HL-60/S4 treated with retinoic acid at 250 ng/mL for 4 days and 3 days (cell line): ENCODE measurements around the gene NACC1.

Experiments used
- in situ Hi-C: fragments of 300-500 bp; cut with MboI; formaldehyde crosslinking; loops from 2 replicates; pipeline ENCODE4 v1.7.0; 2022; ENCODE audit warnings: low sequenced_read_pairs

Gene NACC1

GRCh38 chr19:13118424-13119193 is 545 bp downstream of the NACC1 start:
- in situ Hi-C loops, result no loop called here

DNA sequence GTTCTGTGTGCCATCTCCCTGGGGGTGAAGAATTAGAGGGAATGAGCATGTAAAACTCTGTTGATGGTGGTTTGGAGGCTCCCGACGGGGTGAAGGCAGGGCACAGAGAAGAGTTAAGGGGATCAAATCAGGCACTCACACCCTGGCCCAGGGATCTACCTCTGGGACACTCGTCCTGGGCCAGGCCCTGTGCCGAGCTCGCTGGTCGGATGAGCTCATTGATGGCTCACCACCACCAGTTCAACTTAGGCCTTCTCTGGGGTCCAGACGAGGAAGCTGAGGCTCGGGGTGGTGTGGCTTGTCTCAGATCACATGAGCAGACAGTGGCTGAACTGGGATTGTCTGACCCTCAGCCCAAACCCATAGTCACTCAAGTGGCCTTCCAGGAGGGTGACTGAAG is 1.6 kb downstream of the NACC1 start:
- in situ Hi-C loops, result no loop called here

DNA sequence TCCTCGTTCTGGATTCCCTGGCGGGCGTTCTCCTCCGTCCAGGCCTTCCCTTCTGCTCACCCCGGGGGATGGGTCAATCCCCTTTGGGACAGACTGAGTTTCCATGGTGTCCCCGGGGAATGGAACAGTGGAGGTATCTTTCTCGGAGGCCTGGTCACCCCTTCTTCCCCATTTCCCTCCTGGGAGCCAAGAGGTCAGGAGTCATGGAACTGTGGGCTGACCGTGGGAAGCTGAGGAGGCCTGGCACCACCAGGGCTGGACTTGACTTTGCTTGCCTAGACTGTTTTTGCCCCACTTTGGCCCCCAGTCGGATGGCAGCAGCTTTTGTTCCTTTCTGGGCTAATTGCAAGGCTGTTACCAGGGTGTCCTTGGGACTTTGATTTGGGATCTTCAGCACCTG is 2.0 kb downstream of the NACC1 start:
- in situ Hi-C loops, result no loop called here

DNA sequence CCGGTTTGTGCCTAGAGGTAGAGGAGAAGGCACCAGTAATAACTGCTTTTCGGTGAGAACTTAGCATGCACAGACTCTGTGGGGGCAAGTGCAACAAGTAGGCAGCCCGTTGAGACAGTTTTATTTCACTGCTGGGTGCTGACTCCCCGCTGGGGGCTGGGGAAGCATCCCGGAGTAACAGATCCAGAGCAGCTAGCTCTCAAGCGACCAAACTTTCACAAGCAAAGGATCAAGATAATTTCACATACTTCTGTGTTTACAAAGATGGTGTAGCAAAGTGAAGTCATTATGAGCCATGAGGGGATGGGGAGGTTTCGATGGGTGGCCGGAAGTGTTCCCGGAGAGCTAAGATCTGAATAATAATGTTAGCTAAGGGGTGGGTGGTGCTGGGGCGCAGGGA is 2.8 kb downstream of the NACC1 start:
- in situ Hi-C loops, result no loop called here

DNA sequence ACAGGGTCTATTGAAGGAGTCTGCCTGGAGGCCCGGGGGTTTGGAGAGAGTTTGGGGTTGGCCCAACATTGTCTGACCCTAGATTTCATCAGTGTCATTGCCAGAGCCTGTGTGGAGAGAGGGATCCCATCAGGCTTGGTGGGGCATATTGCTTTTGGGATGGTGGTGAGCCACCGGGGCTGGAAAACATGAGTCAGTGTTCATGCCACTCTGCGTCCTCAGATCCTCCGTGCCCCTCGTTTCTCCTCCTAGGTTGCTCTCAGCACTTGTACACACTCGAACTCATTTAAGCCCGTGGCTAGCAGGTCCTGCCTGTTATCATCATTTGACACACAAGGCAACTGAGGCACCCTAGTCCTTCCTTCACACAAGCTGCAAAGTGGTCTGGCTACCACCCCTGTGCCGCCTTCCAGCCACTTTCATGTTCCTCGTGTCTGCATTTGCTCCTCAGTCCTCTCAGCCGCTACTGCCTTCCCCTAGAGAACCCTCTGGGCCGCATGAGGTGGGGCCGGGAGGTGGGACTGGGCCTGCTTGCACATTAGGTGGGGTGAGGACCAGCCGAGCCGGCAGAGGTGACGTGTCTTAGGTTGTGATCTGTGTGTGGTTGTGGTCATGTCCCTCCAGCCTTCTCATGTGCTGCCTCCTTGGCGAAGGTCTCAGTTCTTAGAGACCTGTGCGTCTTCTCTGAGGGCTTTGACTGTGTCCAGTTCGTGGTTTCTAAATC is 3.6 kb downstream of the NACC1 start:
- in situ Hi-C loops, result no loop called here

DNA sequence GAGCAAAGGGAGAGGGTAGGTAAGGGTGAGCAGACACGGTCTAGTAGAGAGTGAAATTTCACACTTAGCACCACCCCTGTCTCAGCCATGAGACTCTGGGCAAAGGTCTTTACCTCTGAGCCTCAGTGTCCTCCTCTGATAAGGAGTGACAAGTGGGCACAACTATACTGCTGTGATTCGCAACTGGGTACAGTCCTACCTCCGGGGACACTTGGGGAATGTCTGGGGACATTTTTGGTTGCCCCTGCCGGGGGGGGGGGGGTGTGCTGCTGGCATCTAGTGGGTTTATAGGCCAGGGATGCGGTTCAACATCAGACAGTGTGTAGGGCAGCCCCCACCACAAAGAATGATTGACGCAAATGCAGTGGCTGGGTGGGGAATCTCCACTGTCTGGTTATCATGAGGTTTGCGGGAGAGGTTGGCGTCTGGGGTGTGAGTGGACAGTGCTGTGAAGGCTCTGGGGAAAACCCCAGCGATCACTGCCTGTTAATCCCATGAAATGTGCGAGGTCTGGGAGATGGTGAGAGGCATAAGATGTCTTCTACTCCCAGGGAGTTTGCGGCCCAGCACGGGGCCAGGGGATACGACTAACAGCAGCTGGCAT is 4.3 kb downstream of the NACC1 start:
- in situ Hi-C loops, result no loop called here

- in situ Hi-C loops, result no loop called here
These were observed 5.2 kb downstream of the NACC1 start for GRCh38 chr19:13122980-13123957.

DNA sequence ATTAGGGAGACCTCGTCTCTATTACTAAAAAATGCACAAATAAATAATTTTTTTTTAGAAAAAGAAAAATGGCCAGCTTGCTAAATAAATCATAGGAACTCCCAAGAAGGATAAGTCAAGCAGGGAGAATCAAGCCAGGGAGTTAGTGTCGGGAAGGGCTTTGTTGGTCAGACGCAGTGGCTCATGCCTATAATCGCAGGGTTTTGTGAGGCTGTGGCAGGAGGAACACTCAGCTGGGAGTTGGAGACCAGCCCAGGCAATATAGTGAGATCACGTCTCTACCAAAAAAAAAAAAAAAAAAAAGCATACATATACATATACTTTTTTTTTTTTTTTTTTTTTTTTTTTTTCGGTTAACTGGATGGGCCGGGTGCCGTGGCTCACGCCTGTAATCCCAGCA is 9.0 kb downstream of the NACC1 start:
- in situ Hi-C loops, result no loop called here

GRCh38 chr19:13127811-13128575 is 9.9 kb downstream of the NACC1 start:
- in situ Hi-C loops, result no loop called here

- in situ Hi-C loops, result no loop called here
These were observed 10.5 kb downstream of the NACC1 start for GRCh38 chr19:13128583-13128982.

- in situ Hi-C loops, result no loop called here
These were observed 11.3 kb downstream of the NACC1 start for GRCh38 chr19:13129384-13129783.

- in situ Hi-C loops, result no loop called here
These were observed 12.9 kb downstream of the NACC1 start for GRCh38 chr19:13130886-13131490.

GRCh38 chr19:13132471-13133180 is 14.6 kb downstream of the NACC1 start:
- in situ Hi-C loops, result no loop called here

DNA sequence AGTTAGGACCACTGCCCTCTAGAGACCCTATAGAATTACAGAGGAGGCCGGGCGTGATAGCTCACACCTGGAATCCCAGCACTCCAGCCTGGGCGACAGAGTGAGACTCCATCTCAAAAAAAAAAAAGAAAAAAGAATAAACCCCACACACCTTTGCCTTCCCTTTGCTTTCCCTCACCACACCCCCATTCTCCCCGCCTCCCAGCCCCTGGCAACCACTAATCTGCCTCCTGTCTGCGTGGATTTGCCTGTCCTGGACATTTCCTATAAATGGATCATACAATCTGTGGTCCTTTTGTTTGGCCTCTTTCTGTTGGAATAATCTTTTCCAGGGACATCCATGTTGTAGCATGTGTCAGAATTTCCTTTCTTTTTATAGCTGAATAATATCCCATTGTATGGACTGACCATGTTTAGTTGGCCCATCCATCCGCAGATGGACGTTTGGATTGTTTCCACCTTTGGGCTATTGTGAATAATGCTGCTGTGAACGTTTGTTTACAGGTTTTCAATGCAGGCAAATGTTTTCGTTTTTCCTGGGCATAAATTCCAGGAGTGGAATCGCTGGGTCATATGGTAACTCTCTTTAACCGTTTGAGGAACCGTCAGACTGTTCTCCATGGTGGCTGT is 15.3 kb downstream of the NACC1 start:
- in situ Hi-C loops, result no loop called here

DNA sequence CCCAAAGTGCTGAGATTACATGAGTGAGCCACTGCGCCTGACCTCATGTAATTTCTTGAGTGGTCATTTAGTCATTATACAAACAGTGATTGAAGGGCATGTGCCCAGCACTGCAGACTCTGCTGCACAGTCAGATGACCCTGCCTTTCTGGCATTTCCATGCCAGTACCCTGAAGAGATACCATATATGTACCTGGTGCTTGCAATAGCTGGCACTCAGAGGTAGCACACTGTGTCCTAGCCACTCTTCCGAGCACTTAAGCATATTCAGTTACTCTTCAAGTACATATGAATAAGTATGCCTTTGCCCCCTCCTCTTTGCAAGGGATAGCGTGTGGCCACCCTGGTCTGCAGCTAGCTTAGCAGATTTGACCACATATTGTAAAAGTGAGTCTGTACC is 16.6 kb downstream of the NACC1 start:
- in situ Hi-C loops, result no loop called here

- in situ Hi-C loops, result no loop called here
These were observed 17.3 kb downstream of the NACC1 start for GRCh38 chr19:13135068-13136062.

GRCh38 chr19:13137290-13137794 is 19.3 kb downstream of the NACC1 start:
- in situ Hi-C loops, result no loop called here
